HG03025 (cell line): ENCODE measurements around the gene CDCA4.
"Not testable (repeated sequence)": the region's sequence is repeated elsewhere in the genome, so short reads cannot be mapped to it uniquely, and the experiment has no call there.

Experiments
- ATAC-seq: cut with Tn5 transposase; IDR thresholded peaks from one replicate; pipeline ENCODE4 v1.9.1; 2021; ENCODE audit warnings: mild to moderate bottlenecking, moderate library complexity; ENCODE audit not compliant: unreplicated experiment, low FRiP score

The CDCA4 gene

DNA sequence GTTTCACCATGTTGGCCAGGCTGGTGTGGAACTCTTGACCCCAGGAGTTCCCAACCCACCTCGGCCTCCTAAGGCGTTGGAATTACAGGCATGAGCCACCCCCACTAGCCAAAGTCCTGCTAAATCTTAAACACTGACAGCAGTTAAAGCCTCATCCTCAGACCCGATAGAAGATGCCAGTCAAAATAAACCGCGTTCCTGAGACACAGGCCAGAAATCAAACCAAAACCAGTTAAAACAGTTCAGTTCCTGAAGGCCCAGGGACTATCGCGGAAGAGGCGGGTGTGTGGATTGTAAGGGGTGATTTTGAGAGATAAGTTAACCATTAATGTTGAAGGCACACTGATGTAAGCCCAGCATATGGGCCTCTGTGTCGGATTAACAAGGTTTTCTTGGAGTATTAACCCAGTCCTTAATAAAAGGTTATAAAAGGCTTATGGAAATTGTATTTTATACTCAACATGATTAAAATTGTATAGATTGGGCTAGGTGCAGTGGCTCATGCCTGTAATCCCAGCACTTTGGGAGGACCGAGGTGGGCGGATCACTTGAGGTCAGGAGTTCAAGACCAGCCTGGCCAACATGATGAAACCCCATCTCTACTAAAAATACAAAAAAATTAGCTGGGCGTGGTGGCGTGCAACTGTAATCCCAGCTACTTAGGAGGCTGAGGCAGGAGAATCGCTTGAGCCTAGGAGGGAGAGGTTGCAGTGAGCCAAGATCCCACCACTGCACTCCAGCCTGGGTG, 18.7 kb upstream of the CDCA4 start:
- no peak for ATAC-seq

DNA sequence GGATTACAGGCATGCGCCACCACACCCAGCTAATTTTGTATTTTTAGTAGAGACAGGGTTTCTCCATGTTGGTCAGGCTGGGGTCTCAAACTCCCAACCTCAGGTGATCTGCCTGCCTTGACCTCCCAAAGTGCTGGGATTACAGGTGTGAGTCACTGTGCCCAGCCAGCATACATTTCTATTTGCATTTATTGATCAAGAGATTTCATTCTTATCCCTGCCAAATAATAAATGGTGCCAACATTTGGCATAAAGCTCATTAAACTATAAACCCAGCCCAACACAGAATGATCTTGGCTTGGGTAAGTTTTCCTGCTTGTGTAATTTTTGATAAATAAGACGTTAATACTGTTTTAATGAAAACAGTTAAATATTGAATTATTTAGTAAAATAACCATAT, 14.7 kb upstream of the CDCA4 start:
- ATAC-seq = not testable (repeated sequence)

DNA sequence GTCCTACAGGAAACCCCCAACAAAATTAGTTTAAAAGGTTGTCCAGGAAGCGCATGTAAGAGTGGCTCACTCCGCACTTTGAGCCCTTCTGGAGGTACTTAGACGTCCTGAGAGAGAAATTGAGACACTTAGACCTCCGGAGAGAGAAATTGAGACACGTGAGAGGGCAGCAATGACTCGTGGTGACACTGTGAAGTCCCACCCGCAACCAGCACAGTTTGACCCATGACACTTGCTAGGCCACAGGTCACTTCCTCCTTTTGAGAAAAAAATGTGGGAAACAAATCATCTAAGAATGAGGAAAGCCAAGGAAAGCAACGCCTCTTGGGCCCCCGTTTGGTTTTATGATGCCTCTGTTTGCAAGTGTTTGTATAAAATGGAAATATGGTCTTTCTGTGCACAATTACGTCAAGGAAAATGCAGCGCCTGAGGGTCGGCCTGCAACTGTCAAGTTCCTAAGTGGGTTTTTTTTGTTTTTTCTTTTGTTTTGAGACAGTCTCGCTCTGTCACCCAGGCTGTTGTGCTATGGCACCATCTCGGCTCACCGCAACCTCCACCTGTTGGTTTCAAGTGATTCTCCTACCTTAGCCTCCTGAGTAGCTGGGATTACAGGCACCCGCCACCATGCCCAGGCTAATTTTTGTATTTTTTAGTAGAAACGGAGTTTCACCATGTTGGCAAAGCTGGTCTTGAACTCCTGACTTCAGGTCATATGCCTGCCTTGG, 13.6 kb upstream of the CDCA4 start:
- ATAC-seq = no peak

DNA sequence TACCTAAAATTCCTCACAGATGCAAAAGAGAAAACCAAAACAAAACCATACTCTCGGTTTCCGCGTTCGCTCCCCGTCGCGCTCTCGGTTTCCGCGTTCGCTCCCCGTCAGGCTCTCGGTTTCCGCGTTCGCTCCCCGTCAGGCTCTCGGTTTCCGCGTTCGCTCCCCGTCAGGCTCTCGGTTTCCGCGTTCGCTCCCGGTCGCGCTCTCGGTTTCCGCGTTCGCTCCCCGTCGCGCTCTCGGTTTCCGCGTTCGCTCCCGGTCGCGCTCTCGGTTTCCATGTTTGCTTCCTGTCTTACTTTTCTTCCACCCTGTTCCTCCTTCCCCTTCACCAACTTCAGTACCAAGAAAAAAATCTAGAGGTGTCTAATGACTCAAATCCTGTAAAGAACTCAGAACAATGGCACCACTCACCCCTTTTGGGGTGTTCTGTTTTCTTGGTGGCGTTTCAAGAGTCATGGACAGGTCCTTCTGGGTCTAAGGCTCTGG, 12.6 kb upstream of the CDCA4 start:
- ATAC-seq = not testable (repeated sequence)

DNA sequence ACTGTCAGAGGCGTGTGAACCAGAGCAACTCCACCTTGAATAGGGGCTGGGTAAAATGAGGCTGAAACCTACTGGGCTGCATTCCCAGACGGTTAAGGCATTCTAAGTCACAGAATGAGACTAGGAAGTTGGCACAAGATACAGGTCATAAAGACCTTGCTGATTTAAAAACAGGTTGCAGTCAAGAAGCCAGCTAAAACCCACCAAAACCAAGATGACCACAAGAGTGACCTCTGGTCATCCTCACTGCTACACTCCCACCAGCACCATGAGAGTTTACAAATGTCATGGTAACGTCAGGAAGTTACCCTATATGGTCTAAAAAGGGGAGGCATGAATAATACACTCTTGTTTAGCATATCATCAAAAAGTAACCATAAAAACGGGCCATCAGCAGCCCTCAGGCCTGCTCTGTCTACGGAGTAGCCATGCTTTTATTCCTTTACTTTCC, 11.6 kb upstream of the CDCA4 start:
- not testable (repeated sequence) for ATAC-seq

DNA sequence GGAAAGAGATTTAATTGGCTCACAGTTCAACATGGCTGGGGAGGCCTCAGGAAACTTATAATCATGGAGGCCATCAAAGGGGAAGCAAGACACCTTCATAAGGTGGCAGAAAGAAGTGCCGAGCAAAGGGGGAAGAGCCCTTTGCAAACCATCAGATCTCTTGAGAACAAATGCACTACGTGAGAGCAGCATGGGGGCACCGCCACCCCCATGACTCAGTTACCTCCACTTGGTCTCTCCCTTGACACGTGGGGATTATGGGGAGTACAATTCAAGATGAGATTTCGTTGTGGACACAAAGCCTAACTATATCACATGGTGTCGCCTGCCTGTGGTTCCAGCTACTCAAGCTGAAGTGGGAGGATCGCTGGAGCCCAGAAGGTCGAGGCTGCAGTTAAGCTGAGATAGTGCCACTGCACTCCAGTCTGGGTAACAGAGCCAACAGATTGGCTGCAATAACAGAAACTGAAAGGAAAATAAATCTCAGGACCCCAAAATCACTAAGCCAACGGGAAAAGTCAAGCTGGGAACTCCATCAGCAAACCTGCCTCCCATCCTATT, 10.0 kb upstream of the CDCA4 start:
- ATAC-seq = no peak

GRCh38 chr14:105030194-105030593, 9.3 kb upstream of the CDCA4 start:
- no peak for ATAC-seq

DNA sequence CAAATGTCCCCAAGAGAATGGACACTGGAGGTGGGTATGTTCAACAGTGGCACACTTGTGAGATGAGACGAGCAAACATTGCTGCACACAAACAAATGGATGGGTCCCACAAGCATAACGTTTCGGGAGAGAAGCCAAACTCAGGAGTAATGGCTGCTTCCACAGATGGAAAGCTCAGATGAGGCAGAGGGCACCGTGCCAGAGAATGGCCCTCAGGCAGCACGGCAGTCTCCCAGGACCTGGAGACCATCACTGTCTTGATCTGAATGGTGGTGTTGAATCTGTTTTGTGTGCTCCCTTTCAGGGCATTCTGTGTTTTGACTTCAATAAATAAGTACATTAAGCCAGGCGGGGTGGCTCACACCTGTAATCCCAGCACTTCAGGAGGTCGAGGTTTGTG, 8.5 kb upstream of the CDCA4 start:
- ATAC-seq = no peak

GRCh38 chr14:105028251-105028927, 7.5 kb upstream of the CDCA4 start:
- no peak for ATAC-seq

GRCh38 chr14:105027718-105028117, 6.8 kb upstream of the CDCA4 start:
- ATAC-seq = not testable (repeated sequence)

- no peak for ATAC-seq
These were observed 6.1 kb upstream of the CDCA4 start for GRCh38 chr14:105026802-105027563.

DNA sequence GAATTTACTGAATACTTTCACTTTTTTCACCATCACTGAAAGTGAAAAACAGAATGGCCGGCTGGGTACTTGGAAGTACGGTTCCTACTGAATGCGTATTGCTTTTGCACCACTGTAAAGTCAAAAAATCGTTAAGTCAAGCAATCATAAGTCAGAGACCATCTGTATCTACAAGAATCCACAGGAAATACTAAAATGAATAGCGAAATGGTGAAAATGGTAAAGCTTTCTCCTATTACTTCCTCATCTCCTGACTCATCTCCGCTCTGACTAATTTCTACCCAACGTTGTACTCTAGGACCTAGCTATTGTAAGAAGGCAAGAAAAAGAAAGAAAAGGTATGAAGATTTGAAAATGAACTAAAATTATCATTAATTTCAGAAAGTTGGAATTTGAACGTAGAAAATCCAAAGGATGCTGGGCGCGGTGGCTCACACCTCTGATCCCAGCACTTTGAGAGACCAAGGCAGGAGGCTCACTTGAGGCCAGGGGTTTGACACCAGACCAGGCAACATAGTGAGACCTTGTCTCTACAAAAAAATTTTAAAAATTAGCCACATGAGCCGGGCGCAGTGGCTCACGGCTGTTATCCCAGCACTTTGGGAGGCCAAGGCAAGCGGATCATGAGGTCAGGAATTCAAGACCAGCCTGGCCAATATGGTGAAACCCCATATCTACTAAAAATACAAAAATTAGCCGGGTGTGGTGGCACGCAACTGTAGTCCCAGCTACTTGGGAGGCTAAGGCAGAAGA, 5.3 kb upstream of the CDCA4 start:
- ATAC-seq = no peak

- no peak for ATAC-seq
These were observed 4.5 kb upstream of the CDCA4 start for GRCh38 chr14:105025429-105025828.

GRCh38 chr14:105023791-105024480, 3.1 kb upstream of the CDCA4 start:
- no peak for ATAC-seq

DNA sequence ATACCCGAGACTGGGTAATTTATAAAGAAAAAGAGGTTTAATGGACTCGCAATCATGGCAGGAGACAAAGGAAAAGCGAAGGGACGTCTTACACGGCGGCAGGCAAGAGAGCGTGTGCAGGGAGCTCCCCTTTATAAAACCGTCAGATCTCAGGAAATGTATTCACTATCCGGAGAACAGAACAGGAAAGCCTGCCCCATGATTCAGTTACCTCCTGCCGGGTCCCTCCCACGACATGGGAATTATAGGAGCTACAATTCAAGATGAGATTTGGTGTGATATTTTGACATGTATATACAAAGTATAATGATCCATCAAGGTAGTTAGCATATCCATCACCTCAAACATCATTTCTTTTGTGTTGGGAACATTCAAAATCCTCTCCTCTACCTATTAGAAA, 2.3 kb upstream of the CDCA4 start:
- no peak for ATAC-seq

GRCh38 chr14:105022276-105022670, 1.4 kb upstream of the CDCA4 start:
- ATAC-seq = no peak

- no peak for ATAC-seq
These were observed 883 bp upstream of the CDCA4 start for GRCh38 chr14:105021656-105022275.
